ENCODE data around the gene SHQ1.
"Not testable (repeated sequence)": the region's sequence is repeated elsewhere in the genome, so short reads cannot be mapped to it uniquely, and the experiment has no call there.

The SHQ1 gene

GRCh38 chr3:72797773-72798543, 50.3 kb downstream of the SHQ1 start:
- DNase-seq, result no peak

GRCh38 chr3:72794079-72794478, 54.2 kb downstream of the SHQ1 start:
- no peak for DNase-seq

GRCh38 chr3:72791161-72791560, 57.1 kb downstream of the SHQ1 start:
- no peak for DNase-seq

- DNase-seq, result no peak
These were observed 58.5 kb downstream of the SHQ1 start for GRCh38 chr3:72789786-72790185.

GRCh38 chr3:72788232-72788631, 60.0 kb downstream of the SHQ1 start:
- DNase-seq, result not testable (repeated sequence)

- no peak for DNase-seq
These were observed 61.6 kb downstream of the SHQ1 start for GRCh38 chr3:72786668-72787067.

- DNase-seq, result no peak
These were observed 64.0 kb downstream of the SHQ1 start for GRCh38 chr3:72784226-72784625.

- DNase-seq, result peak; percentile 69
These were observed 65.7 kb downstream of the SHQ1 start for GRCh38 chr3:72782521-72782920.

GRCh38 chr3:72769758-72770540, 78.3 kb downstream of the SHQ1 start:
- no peak for DNase-seq

- DNase-seq, result no peak
These were observed 79.3 kb downstream of the SHQ1 start for GRCh38 chr3:72768936-72769335.

- DNase-seq, result no peak
These were observed 79.8 kb downstream of the SHQ1 start for GRCh38 chr3:72768481-72768880.

GRCh38 chr3:72768006-72768441, 80.2 kb downstream of the SHQ1 start:
- DNase-seq, result no peak

- no peak for DNase-seq
These were observed 81.4 kb downstream of the SHQ1 start for GRCh38 chr3:72766866-72767265.

- DNase-seq, result no peak
These were observed 84.3 kb downstream of the SHQ1 start for GRCh38 chr3:72763751-72764440.

GRCh38 chr3:72761410-72761809, 86.8 kb downstream of the SHQ1 start:
- DNase-seq, result no peak

- DNase-seq, result no peak
These were observed 88.0 kb downstream of the SHQ1 start for GRCh38 chr3:72760225-72760624.

GRCh38 chr3:72756900-72757299, 91.3 kb downstream of the SHQ1 start:
- DNase-seq, result no peak

- DNase-seq, result no peak
These were observed 93.7 kb downstream of the SHQ1 start for GRCh38 chr3:72754582-72754981.

- DNase-seq, result no peak
These were observed 94.8 kb downstream of the SHQ1 start for GRCh38 chr3:72753495-72753894.

GRCh38 chr3:72750405-72750965, 97.8 kb downstream of the SHQ1 start:
- no peak for DNase-seq

- no peak for DNase-seq
These were observed 99.6 kb downstream of the SHQ1 start for GRCh38 chr3:72748659-72749058.

GRCh38 chr3:72746430-72747411, 101.5 kb downstream of the SHQ1 start:
- no peak for DNase-seq
